Measurements from ENCODE around the gene TPCN2. TPM values are rescaled to one million over a fixed set of nuclear protein-coding genes. Genes with fewer than 3 reads are reported as not detected.

Gene TPCN2
- total RNA-seq, 1 experiment from 2014 or later = 15.2 TPM

- Histone ChIP-seq H4K20me1 (ENCODE audit: insufficient read depth) (no peaks in the 10 kb centered on the region), H3K9ac (ENCODE audit: low read length) (no peak overlapping the region), H3K4me2 (ENCODE audit: low read length) (peak overlapping the region; percentile 78), H3K9me2 (ENCODE audit: insufficient read depth) (no peaks in the 10 kb centered on the region), H3K9me3 (ENCODE audit: control insufficient read depth in 1 of 2, insufficient read depth in 1 of 2, low read depth in 1 of 2, low read length in 2 of 2) (no peaks in the 10 kb centered on the region), H3K27me3 (ENCODE audit: insufficient read depth, low read length) (no peaks in the 10 kb centered on the region), H3K27ac (ENCODE audit: low read depth, low read length) (peak overlapping the region; percentile 43; the same call in 1 of the 2 replicates), H3K36me3 (ENCODE audit: control insufficient read depth in 1 of 2, insufficient read depth in 2 of 2, low read length in 2 of 2) (no peaks in the 10 kb centered on the region), H3K4me1 (ENCODE audit: control insufficient read depth in 1 of 2, insufficient read depth in 2 of 2, low read length in 2 of 2) (peaks cover 38 to 49% of the 10 kb centered on the region in 2 experiments), H3K79me2 (ENCODE audit: insufficient read depth, low read length) (no peaks in the 10 kb centered on the region), H3K4me3 (replicated peaks in 1 of 2; ENCODE audit: low read depth in 1 of 2, low read length in 2 of 2) (no peak overlapping the region; a peak in 1 of 4 replicates), H2AFZ (ENCODE audit: low read depth, low read length, poor library complexity, severe bottlenecking) (no peak overlapping the region)
- DNase-seq (ENCODE audit: low read depth, low spot score) (no peak), ATAC-seq (no peak)
- BruUV-seq (replicated peaks) = no TSS peak
- intact Hi-C loops (cut with micrococcal nuclease) = no loop called here
- RAD21 ChIA-PET (ENCODE audit: low non-redundant PET in 1 of 2, low total read pairs in 2 of 2, uncharacterized antibody in 2 of 2, unreplicated experiment in 2 of 2) = no interaction called here
- POLR2A ChIA-PET = interaction anchor here (1.4 to 2.1 kb wide), 2 partner anchors 24 to 33 kb away, joined by 5 to 8 read pairs; no protein-coding TSS in a partner anchor
- CTCF ChIA-PET = interaction anchor here (1.2 to 1.3 kb wide), 2 partner anchors 32 to 56 kb away, joined by 5 read pairs; no protein-coding TSS in a partner anchor
- TF ChIP-seq CBX3 (IDR thresholded peaks at IDR 0.05; ENCODE audit: low read depth) (no peak), TCF7L2 (IDR thresholded peaks at IDR 0.05; ENCODE audit: borderline replicate concordance, extremely low read depth, insufficient read depth, insufficient read length) (no peak), SRF (IDR thresholded peaks at IDR 0.05; ENCODE audit: low read depth) (no peak), EZH2 (IDR thresholded peaks at IDR 0.05) (no peak), RAD21 (IDR thresholded peaks at IDR 0.05; ENCODE audit: low read depth) (no peak), CEBPB (IDR thresholded peaks at IDR 0.05; ENCODE audit: low read depth) (no peak), ELF1 (IDR thresholded peaks at IDR 0.05; ENCODE audit: borderline replicate concordance, low read depth) (no peak), ZFX (IDR thresholded peaks at IDR 0.05) (no peak), JUND (IDR thresholded peaks at IDR 0.05) (no peak), EZH2phosphoT487 (IDR thresholded peaks at IDR 0.05; ENCODE audit: borderline replicate concordance) (no peak), ZNF274 (IDR thresholded peaks at IDR 0.05; ENCODE audit: low read depth, low read length) (no peak), POLR2A (IDR thresholded peaks at IDR 0.05; ENCODE audit: borderline replicate concordance, extremely low read depth, insufficient read depth, insufficient read length) (no peak), ATF3 (IDR thresholded peaks at IDR 0.05) (no peak), SP1 (IDR thresholded peaks at IDR 0.05; ENCODE audit: low read depth) (no peak), FOSL1 (IDR thresholded peaks at IDR 0.05; ENCODE audit: low read depth) (no peak), CTCF (IDR thresholded peaks at IDR 0.05 in 2 of 3, conservative IDR thresholded peaks at IDR 0.05 in 1 of 3; ENCODE audit: borderline replicate concordance in 1 of 3, insufficient read depth in 1 of 3, low read depth in 2 of 3, low read length in 2 of 3) (no peak), EGR1 (IDR thresholded peaks at IDR 0.05; ENCODE audit: low read depth) (no peak), POLR2AphosphoS5 (IDR thresholded peaks at IDR 0.05; ENCODE audit: low read depth, low read length) (no peak), MAX (IDR thresholded peaks at IDR 0.05) (no peak)
These were observed 37.1 kb upstream of the TPCN2 start for GRCh38 chr11:69011624-69012091.
